GM15510 (cell line): ENCODE measurements around the gene B3GALT4.

Experiments used
- POLR2A ChIP-seq: IDR thresholded peaks from 3 replicates; pipeline ENCODE4 v1.6.1; 2011; ENCODE audit warnings: borderline replicate concordance; ENCODE audit not compliant: insufficient read length; ENCODE audit errors: extremely low read depth

Gene B3GALT4

GRCh38 chr6:33279257-33279695 is 2.4 kb downstream of the B3GALT4 start:
- TF ChIP-seq POLR2A: no peak

GRCh38 chr6:33279971-33280511 is 3.1 kb downstream of the B3GALT4 start:
- TF ChIP-seq POLR2A: no peak

DNA sequence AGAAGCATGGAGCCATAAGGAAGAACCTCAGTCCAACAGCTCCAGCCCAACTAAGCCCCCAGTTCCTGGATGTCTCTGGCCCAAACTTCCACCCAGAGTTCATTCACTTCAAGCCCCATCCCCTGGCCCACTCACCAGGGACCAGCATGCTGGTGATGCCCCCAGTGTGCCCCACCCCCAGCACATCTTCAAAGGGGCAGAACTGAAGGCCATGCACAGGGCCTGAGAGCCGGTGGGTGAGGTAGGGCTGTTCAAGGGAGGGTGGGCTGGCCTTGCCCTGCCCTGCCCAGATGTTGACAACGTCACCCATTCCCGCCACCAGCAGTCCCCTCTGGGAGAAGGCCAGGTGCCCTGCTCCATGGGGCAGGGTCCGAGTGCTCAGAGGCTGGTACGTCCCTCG is 3.6 kb downstream of the B3GALT4 start:
- no peak for TF ChIP-seq POLR2A

DNA sequence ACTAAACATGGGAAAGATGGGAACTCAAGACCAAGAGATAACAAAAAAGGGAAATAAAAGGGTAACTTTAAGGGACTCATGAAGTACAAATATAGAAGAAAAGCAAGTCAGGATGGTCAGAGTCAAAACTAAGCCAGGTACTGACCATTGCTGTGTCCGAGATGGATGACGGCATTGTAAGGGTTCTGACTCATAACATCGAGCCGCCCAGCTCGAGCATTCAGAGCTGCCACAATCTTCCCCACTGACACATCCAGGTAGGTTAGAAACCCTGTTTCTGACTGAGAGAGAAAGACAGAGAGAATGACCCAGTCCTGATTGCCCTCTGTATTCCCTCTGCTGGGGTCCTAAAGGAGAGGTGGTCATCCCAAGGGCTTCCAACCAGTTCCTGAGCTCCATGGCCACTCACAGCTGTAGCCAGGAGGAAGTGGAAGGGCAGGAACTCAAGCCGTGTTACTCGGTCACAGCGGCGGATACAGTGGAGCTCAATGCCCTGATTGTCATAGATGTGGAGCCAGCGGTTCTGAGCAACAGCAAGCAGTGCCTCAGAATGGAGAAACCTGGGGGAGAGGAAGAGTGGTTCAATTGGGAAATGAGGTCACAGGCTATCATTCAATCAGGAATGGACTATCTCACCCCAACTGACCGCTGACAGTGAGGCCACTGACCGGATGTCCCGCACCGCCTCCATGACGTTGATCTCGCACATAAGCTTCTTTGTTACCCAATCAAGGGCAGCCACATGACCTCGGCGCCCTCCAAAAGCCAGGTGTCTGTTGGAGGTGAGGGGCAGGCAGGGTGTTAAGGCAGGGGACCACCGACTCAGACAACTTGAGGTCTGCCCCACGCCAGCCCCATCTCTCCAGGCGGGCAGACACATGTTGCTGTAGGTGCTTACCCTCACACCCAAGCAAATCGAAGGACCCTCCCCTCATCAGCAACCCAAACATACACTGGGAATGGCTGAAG is 10.3 kb downstream of the B3GALT4 start:
- TF ChIP-seq POLR2A: no peak

DNA sequence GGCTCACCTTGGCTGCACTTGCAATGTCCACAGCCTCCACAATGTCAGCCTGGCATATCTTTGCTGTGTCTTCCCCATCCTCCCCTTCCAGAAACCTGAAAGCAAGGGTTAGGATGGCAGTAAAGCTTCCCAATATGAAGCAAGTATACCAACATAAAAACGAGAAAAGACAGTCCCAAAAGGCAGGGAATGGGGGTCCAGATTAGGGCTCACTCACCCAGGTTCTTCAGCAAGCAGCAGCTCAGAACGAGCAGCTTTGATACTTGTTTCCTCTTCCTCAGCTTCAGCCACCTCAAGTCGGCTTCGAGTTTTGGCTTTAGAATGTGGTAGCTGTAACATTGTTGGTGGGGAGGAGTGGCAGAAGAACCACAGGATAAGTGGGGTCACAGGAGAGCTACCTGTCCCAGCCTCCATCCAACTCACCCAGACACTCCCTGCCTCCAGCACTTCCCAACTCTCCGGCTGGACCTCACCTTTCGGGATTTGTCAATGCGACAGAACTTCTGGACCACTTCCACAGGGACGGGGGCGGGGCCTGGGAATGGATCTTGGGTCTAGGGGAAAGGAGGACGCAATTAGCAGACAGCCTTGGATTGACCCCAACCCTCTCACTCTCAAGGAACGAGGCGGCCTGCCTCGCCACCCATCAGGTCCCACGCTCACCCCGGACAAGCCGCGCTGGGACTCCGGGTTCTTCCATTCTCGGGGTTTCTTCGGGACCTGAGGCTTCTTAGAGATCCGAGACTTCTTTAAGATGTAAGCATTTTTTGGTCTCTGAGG is 11.4 kb downstream of the B3GALT4 start:
- TF ChIP-seq POLR2A: no peak

DNA sequence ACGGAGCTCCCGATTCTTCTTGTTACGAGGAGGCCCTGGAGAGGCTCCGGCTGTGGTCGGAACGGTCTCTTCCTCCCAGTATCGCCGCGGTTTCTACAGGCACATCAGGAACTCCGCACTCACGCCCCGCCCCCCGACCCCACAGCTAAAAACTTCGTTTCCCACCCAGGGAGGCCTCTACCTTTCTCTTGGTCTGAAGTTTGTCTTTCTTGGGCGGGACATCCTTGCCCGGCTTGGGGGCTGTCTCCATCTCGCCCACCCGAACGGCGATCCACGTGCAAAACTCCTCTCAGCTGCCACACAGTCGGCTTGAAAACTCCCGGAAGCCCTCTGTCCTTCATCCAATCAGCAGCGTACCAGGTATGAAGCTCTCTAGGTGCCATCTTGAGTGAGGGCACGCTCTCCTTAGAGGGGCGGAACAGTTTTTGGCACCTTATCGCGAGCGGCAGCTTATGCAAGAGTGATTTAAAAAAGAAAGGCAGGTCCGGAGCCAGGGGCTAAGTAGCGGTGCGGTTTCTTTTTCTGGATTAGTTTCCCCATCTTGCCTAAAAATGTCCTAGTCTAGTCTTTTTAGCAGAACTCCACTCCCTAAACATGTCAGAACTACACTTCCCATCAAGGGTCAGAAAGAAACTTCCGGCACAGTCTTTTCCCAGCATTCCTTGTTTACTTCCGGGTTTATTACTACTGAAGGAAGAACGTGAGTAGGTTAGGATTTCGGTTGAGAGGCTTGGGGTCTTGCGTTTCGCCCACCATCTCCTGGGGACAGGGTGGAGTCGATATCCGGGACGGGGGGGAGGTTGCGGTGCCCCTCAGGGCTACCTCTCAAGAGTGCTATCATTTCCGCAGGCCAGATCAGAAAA is 12.2 kb downstream of the B3GALT4 start, which contains the start of the genes PFDN6 and WDR46:
Gene PFDN6, plus strand, starts transcription at position 681 of the 863 bp plus-strand sequence. CDS start 256 bp downstream, outside the sequence.
Gene WDR46, minus strand, starts transcription at position 319 of the 863 bp plus-strand sequence. Its CDS starts 69 bp downstream, at position 250.
- TF ChIP-seq POLR2A: peak; percentile 43

DNA sequence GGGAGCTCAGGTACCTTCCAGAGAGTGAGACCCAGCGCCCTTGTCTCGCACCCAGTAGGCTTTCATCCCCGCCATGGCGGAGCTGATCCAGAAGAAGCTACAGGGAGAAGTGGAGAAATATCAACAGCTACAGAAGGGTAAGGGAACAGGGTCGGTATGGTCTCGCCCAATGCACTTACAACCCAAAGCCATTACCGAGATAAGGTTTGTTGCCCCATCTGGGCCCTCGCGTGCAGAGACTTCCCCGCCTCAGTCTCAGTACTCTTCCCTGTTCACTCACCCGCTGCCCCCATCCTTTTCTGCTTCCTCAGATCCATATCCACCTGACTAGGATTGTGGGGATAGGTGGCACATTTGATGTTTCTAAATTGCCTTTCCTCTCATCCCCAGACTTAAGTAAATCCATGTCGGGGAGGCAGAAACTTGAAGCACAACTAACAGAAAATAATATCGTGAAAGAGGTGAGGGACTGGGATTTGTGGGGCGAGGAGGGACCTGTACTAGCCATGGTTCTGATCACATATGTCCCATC is 12.9 kb downstream of the B3GALT4 start:
- TF ChIP-seq POLR2A: no peak

DNA sequence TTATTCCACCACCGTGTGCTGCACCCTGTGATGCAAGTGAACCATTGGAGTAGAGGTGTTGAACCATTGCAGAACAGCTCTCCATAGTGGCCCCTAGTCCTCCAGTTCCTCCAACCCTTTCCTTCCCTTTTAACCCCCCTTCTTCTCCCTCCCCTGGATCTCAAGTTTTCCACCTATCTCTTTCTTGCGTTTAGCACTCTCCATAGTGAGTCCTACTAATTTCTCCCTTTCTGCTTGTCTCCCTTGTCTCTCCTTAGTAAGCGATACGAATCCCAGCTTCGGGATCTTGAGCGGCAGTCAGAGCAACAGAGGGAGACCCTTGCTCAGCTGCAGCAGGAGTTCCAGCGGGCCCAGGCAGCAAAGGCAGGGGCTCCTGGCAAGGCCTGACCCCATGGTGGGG is 13.5 kb downstream of the B3GALT4 start:
- TF ChIP-seq POLR2A: no peak

GRCh38 chr6:33292996-33293682 is 16.2 kb downstream of the B3GALT4 start:
- TF ChIP-seq POLR2A: no peak

- TF ChIP-seq POLR2A: no peak
Measured at GRCh38 chr6:33294086-33294823, 17.3 kb downstream of the B3GALT4 start.

DNA sequence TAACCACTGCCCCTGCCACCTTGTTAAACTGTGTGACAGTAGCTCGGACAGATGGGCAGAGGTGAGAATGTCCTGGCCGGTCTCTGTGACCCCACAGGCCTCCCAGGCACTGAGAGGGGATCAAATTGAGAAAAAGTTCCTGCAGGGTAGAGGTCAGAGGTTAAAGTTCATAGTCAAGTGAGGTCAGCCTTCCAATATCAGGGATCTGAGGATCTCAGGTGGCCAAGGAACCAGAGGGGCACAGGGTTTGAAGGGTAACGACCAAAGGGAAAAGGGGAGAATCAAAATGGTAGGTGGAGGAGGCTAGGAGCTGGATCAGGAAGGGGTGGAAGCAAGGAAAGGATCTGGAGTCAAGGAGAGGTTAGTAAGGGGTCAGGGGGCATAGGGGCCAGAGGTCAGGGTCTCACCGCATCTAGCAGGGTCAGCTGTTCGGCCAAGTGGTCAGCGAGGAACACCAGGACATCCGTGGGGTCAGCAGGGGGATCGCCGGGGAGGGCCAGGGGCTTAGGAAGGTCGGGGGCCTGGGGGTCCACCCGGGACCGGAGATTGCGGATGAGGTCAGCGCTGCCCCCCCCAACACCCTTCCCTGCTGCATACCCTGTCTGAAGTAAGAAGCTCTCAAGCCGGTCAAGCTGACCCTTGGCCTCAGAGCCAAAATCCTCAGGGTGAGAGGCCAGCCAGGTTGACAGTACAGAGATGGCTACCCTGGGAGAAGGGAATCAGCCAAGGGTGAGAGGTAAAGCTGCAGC is 18.9 kb downstream of the B3GALT4 start:
- TF ChIP-seq POLR2A: no peak

- TF ChIP-seq POLR2A: no peak
Measured at GRCh38 chr6:33296797-33297405, 20.0 kb downstream of the B3GALT4 start.

DNA sequence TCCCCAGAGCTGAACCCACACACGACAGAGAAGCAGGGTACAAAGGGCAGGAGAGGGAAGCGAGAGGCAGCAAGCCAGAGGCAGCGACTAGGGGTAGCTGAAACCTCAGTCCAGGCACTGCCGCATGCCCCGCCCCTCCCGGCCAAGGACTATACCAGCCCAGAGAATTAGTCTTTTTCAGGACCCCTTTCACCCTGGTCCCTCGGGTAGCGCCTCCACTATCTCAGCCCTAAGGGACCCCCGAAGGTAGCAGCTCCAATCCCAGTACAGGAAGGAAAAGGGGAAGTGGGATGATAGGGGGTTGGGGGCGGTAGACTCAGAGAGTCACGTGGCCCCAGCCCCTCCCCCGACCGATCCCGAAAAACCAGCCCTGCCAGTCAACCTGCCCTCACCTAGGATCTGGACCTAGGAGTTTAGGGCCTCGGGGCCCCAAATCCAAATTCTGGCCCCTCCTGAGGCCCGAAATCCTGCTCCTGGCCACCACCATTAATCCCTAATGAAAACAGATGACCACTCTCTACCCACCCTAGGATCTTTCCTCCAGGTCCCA is 20.6 kb downstream of the B3GALT4 start:
- no peak for TF ChIP-seq POLR2A
